ENCODE results near the gene ITIH1.

DNA sequence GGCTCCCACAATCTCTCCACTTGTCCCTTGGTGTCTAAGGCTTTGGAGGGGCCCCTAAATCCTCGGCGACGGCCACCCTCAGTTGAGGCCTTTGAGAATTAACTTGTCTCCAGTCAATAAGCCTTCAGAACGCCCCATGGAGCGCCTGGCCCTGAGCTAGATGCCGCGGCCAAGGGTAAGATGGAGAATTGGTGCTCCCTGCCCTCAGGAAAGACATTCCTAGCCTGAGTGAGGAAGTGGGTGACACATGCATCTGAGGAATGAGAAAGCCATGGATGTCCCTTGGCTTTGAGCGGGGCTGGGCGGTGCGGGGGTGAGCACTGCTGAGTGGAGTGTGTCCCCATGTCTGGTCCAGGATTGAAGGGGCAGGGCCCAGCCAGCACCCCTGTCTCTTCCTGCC is 39.8 kb downstream of the ITIH1 start:
- TF ChIP-seq, protein P1, sequence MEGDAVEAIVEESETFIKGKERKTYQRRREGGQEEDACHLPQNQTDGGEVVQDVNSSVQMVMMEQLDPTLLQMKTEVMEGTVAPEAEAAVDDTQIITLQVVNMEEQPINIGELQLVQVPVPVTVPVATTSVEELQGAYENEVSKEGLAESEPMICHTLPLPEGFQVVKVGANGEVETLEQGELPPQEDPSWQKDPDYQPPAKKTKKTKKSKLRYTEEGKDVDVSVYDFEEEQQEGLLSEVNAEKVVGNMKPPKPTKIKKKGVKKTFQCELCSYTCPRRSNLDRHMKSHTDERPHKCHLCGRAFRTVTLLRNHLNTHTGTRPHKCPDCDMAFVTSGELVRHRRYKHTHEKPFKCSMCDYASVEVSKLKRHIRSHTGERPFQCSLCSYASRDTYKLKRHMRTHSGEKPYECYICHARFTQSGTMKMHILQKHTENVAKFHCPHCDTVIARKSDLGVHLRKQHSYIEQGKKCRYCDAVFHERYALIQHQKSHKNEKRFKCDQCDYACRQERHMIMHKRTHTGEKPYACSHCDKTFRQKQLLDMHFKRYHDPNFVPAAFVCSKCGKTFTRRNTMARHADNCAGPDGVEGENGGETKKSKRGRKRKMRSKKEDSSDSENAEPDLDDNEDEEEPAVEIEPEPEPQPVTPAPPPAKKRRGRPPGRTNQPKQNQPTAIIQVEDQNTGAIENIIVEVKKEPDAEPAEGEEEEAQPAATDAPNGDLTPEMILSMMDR (IDR thresholded peaks at IDR 0.05; ENCODE audit: low read depth, low read length, poor library complexity, severe bottlenecking) = no peak
- no peak for TF ChIP-seq EZH2phosphoT487 (IDR thresholded peaks at IDR 0.05; ENCODE audit: borderline replicate concordance, low read length)

Measured in DOHH2 (cell line).